GM20000 (cell line): ENCODE results near the gene JPH3.

Experiments
- DNase-seq: peaks from one replicate; pipeline ENCODE4 v3.0.0; 2012; ENCODE audit warnings: low spot score
- CTCF ChIP-seq: IDR thresholded peaks from 2 replicates; pipeline ENCODE4 v1.5.1; 2012; ENCODE audit warnings: mild to moderate bottlenecking, control low read depth; ENCODE audit errors: extremely low read depth, missing control alignments

The JPH3 gene

DNA sequence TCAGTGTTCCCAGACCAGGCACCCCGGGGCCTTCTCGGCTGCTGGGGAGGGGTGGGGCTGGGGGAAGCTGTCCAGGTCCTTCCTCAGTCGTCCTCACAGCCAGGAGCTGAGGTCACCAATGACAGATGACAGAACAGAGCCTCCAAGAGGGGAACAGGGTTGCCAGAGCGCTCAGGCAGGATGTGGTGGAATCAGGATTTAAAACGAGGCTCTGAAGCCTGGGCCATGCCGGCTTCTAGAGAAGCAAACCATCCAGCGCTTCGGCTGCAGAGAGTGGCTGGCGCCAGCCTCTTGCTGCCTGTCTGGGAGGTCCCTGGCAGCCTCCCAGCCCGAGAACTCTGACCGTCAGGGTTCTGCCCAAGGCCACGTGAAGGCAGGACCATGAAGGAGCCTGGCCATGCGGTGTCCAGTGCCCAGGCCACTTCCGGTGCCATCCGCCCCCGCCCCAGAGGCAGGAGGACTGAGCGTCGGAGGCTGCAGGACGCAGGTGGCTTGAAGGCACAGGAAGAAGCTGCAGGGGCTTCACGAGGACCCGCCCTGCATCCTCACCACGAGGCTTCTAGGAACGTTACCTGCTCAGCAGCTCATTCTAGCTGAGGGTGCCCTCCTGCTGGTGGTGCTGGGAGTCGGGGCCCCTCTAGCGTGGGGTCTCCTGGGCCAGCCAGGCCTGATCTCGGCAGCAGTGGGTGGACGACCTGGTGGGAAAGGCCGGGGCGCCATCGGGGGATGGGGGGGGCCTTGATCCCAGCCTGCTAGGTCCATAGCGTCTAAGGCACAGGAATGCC lies 85.0 kb downstream of the JPH3 start:
- no peak for TF ChIP-seq CTCF
- DNase-seq: no peak

DNA sequence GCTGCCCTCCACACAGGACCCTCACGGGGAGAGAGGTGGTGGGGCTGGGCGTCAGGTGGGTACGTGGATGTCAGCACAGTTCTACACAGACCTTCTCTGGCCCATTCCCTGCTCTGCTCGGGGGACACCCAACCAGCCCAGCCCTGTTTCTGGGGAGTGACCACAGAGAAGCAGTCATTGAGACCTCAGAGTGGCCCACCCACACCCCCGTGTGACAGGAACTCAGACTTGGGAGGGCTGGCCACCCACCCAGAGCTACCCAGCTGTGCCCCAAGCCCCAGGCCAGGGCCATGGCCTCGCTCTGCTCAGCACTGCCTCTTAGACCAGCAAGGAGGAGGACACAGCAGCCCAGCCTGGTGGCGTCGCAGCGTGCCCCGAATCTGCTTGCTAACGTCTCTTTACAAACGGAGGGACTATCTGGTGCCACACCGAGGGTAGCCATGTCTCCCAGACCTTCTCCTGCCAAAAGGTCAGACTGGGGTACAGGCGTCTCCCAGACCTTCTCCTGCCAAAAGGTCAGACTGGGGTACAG lies 85.8 kb downstream of the JPH3 start:
- DNase-seq: no peak
- TF ChIP-seq CTCF: no peak

- no peak for TF ChIP-seq CTCF
- DNase-seq: no peak
These were observed 86.8 kb downstream of the JPH3 start for GRCh38 chr16:87688876-87689815.

- DNase-seq: no peak
- TF ChIP-seq CTCF: no peak
These were observed 87.7 kb downstream of the JPH3 start for GRCh38 chr16:87689956-87690465.

DNA sequence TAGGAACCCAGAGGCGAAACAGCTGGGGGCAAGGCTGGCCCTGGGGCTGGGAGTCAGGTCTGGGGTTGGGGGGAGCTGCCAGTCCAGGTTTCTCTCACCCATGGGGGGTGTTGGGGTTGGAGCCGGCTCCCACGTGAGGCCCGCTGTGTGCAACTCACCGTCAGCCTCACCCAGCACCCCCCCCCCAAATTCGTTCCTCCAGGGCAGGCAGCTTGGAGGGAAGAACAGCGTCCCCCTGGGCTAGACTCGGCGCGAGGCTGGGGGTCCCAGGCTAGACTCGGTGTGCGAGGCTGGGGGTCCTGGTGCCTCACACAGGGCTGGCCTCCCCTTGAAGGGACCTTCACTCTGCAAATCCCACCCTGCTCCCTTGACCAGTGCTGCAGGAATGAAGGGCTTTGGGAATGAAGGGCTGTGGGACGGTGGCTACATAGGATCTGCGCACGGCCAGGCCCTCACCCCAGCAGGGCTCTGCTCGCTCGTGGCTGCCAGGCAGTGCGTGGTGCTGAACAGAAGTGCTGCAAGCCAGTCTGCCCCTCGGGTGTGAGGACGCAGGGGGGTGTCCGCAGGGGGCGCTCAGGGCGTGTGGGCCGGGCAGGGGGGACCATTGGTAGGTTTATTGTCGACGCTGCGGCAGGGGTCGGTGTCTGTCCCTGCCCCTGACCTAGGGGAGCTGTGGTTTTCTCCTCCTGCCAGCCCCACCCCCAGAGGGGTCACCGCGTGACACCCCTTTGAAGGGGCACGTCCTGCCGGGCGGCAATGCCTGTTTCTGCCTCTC lies 88.8 kb downstream of the JPH3 start:
- DNase-seq: no peak
- no peak for TF ChIP-seq CTCF

- TF ChIP-seq CTCF: no peak
- DNase-seq: no peak
These were observed 89.4 kb downstream of the JPH3 start for GRCh38 chr16:87691686-87692079.
